ENCODE measurements around the gene RAB37.

DNA sequence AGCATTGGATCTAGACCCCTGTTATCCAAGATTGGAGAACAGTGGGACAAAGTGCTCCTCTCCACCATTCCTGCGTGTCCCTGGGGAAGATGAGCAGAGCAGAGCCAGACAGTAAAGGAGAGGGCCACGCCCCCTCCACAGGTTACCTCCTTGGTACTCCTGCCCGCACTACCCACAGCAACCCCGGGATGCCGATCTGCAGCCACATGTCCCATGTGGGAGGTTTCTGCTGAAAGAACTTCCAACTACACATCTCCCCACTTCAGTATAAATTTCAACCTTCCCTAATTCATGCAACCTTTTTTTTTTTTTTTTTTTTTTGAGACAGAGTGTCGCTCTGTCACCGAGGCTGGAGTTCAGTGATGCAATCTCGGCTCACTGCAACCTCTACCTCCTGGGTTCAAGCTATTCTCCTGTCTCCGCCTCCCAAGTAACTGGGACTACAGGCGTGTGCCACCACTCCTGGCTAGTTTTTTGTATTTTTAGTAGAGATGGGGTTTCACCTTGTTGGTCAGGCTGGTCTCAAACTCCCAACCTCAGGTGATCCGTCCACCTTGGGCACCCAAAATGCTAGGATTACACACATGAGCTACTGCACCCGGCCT, 2.3 kb downstream of the RAB37 start:
- TF ChIP-seq, protein P1, sequence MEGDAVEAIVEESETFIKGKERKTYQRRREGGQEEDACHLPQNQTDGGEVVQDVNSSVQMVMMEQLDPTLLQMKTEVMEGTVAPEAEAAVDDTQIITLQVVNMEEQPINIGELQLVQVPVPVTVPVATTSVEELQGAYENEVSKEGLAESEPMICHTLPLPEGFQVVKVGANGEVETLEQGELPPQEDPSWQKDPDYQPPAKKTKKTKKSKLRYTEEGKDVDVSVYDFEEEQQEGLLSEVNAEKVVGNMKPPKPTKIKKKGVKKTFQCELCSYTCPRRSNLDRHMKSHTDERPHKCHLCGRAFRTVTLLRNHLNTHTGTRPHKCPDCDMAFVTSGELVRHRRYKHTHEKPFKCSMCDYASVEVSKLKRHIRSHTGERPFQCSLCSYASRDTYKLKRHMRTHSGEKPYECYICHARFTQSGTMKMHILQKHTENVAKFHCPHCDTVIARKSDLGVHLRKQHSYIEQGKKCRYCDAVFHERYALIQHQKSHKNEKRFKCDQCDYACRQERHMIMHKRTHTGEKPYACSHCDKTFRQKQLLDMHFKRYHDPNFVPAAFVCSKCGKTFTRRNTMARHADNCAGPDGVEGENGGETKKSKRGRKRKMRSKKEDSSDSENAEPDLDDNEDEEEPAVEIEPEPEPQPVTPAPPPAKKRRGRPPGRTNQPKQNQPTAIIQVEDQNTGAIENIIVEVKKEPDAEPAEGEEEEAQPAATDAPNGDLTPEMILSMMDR (IDR thresholded peaks at IDR 0.05) = no peak
- no peak for TF ChIP-seq POLR2A (IDR thresholded peaks at IDR 0.05)

All from tibial nerve (tissue), 3 donors.